RPMI8226 (cell line): Measurements from ENCODE around the gene BTBD3.

ENCODE experiments used
- DNase-seq: peaks from one replicate; pipeline ENCODE4 v3.0.0-alpha.2; 2015

BTBD3 gene

GRCh38 chr20:11917663-11918062, at the start of gene BTBD3:
Gene BTBD3 (plus strand): TSS chr20:11917893. CDS start chr20:11918276, 383 bp downstream.
- peak; percentile 69 for DNase-seq

GRCh38 chr20:11869641-11870040, 48.1 kb upstream of the BTBD3 start:
- no peak for DNase-seq

- no peak for DNase-seq
These were observed 47.3 kb upstream of the BTBD3 start for GRCh38 chr20:11870411-11870810.

- DNase-seq = no peak
These were observed 41.1 kb upstream of the BTBD3 start for GRCh38 chr20:11876555-11876954.

GRCh38 chr20:11880680-11881079, 37.0 kb upstream of the BTBD3 start:
- DNase-seq = peak; percentile 17

- DNase-seq = no peak
These were observed 36.2 kb upstream of the BTBD3 start for GRCh38 chr20:11881449-11881848.

GRCh38 chr20:11882651-11883050, 35.0 kb upstream of the BTBD3 start:
- DNase-seq = no peak

- no peak for DNase-seq
These were observed 29.0 kb upstream of the BTBD3 start for GRCh38 chr20:11888648-11889047.

- DNase-seq = peak; percentile 73
These were observed 27.2 kb upstream of the BTBD3 start for GRCh38 chr20:11890331-11891076.

- peak; percentile 36 for DNase-seq
These were observed 26.5 kb upstream of the BTBD3 start for GRCh38 chr20:11891077-11891775.

- peak; percentile 77 for DNase-seq
These were observed 25.7 kb upstream of the BTBD3 start for GRCh38 chr20:11891776-11892545.

- DNase-seq = no peak
These were observed 23.6 kb upstream of the BTBD3 start for GRCh38 chr20:11894062-11894461.

- no peak for DNase-seq
These were observed 21.8 kb upstream of the BTBD3 start for GRCh38 chr20:11895861-11896387.

- no peak for DNase-seq
These were observed 16.6 kb upstream of the BTBD3 start for GRCh38 chr20:11901127-11901526.

GRCh38 chr20:11902285-11902697, 15.4 kb upstream of the BTBD3 start:
- no peak for DNase-seq

GRCh38 chr20:11905460-11906179, 12.1 kb upstream of the BTBD3 start:
- no peak for DNase-seq

GRCh38 chr20:11906626-11907480, 10.8 kb upstream of the BTBD3 start:
- no peak for DNase-seq

- no peak for DNase-seq
These were observed 10.1 kb upstream of the BTBD3 start for GRCh38 chr20:11907621-11908020.

GRCh38 chr20:11912013-11912658, 5.6 kb upstream of the BTBD3 start:
- DNase-seq = peak; percentile 19

GRCh38 chr20:11912659-11913415, 4.9 kb upstream of the BTBD3 start:
- DNase-seq = no peak
